ENCODE measurements around the gene MLX.

The MLX gene

DNA sequence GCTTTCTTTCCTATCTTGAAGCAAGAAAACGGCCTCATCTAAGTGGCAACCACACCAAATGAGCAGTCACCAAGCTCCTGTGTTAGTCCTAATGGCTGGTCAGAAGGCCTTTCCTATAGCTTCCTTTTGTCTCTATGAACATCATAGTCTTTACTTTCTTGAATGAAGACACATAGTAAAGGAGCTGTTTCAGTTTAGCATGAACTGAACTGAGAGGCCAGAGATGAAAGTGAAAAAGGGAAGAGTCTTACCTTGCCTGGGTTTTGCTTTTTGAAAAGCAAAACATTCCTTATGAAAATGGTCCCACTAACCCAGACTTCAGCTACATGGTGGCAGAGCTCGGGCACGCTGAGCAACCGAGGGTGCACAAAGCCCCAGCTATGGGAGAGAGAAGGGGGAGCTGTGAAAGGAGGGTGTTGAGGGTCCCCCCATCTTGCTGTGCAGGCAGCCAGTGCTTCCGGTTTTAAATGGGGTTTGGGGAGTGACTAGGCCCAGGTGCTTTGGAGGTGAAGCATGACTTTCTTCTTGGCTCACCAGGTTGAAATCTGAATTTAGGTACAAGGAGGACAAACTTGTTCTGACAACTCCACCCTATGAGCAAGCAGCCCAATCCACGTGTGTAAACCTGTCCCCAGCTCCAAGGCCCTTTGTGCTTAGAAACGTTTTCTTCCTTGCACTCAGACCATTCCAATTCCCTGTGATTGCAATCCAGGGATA, 19.8 kb downstream of the MLX start:
- Histone ChIP-seq H4K20me1 (ENCODE audit: low read depth, low read length) (no peaks in the 10 kb centered on the region), H3K27ac (ENCODE audit: low read depth, low read length) (peak overlapping the region; percentile 83), H3K4me3 (ENCODE audit: insufficient read depth, low read length, poor library complexity, severe bottlenecking) (no peak overlapping the region), H3K9ac (ENCODE audit: low read length) (peak overlapping the region; percentile 22), H3K9me3 (ENCODE audit: insufficient read depth, low read length) (no peaks in the 10 kb centered on the region), H2AFZ (ENCODE audit: low read depth, low read length, severe bottlenecking) (peak overlapping the region; percentile 10), H3K9me2 (replicated peaks; ENCODE audit: insufficient read depth, low read length) (no peaks in the 10 kb centered on the region), H3K79me2 (ENCODE audit: insufficient read depth, low read length) (no peaks in the 10 kb centered on the region), H3F3A (ENCODE audit: insufficient read depth) (peaks cover 19% of the 10 kb centered on the region), H3K4me2 (ENCODE audit: low read depth, low read length, poor library complexity, severe bottlenecking) (peak overlapping the region; percentile 48), H3K27me3 (ENCODE audit: low read length) (no peaks in the 10 kb centered on the region), H3K36me3 (ENCODE audit: low read length) (0 out of 2 replicates have a peak, but pooled peaks cover 2% of the 10 kb centered on the region)
- TF ChIP-seq, protein P1, sequence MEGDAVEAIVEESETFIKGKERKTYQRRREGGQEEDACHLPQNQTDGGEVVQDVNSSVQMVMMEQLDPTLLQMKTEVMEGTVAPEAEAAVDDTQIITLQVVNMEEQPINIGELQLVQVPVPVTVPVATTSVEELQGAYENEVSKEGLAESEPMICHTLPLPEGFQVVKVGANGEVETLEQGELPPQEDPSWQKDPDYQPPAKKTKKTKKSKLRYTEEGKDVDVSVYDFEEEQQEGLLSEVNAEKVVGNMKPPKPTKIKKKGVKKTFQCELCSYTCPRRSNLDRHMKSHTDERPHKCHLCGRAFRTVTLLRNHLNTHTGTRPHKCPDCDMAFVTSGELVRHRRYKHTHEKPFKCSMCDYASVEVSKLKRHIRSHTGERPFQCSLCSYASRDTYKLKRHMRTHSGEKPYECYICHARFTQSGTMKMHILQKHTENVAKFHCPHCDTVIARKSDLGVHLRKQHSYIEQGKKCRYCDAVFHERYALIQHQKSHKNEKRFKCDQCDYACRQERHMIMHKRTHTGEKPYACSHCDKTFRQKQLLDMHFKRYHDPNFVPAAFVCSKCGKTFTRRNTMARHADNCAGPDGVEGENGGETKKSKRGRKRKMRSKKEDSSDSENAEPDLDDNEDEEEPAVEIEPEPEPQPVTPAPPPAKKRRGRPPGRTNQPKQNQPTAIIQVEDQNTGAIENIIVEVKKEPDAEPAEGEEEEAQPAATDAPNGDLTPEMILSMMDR (IDR thresholded peaks at IDR 0.05; ENCODE audit: insufficient read depth, low read length, poor library complexity, severe bottlenecking), result no peak
- no peak for TF ChIP-seq EZH2phosphoT487 (conservative IDR thresholded peaks at IDR 0.05; ENCODE audit: low read length)

DNA sequence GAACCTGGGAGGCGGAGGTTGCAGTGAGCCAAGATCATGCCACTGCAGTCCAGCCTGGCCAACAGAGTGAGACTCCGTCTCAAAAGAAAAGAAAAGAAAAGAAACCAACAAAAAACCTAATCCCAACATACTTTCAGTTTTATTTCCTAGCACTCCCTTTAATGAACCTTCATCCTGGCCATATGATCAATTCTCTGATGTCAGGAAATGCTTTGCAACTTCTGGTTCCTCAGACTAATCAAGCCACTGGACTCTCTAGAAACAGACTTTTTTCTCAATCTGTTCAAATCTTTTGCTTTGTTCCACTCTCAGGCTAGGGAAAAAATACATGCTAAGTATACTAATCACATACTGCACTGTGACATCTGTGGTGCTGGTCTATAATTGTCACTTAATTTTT, 24.0 kb downstream of the MLX start:
- Histone ChIP-seq H2AFZ (ENCODE audit: low read depth, low read length, severe bottlenecking) (no peak overlapping the region), H3K27ac (ENCODE audit: low read depth, low read length) (no peak overlapping the region), H3K9me3 (ENCODE audit: insufficient read depth, low read length) (no peaks in the 10 kb centered on the region), H3K4me2 (ENCODE audit: low read depth, low read length, poor library complexity, severe bottlenecking) (no peak overlapping the region), H3K79me2 (ENCODE audit: insufficient read depth, low read length) (no peaks in the 10 kb centered on the region), H3K9me2 (replicated peaks; ENCODE audit: insufficient read depth, low read length) (no peaks in the 10 kb centered on the region), H3K9ac (ENCODE audit: low read length) (no peak overlapping the region), H4K20me1 (ENCODE audit: low read depth, low read length) (no peaks in the 10 kb centered on the region), H3K27me3 (ENCODE audit: low read length) (no peaks in the 10 kb centered on the region), H3K4me3 (ENCODE audit: insufficient read depth, low read length, poor library complexity, severe bottlenecking) (no peak overlapping the region), H3F3A (ENCODE audit: insufficient read depth) (peaks cover 19% of the 10 kb centered on the region), H3K36me3 (ENCODE audit: low read length) (no peaks in the 10 kb centered on the region)
- TF ChIP-seq, protein P1 (IDR thresholded peaks at IDR 0.05; ENCODE audit: insufficient read depth, low read length, poor library complexity, severe bottlenecking), result no peak
- no peak for TF ChIP-seq EZH2phosphoT487 (conservative IDR thresholded peaks at IDR 0.05; ENCODE audit: low read length)

DNA sequence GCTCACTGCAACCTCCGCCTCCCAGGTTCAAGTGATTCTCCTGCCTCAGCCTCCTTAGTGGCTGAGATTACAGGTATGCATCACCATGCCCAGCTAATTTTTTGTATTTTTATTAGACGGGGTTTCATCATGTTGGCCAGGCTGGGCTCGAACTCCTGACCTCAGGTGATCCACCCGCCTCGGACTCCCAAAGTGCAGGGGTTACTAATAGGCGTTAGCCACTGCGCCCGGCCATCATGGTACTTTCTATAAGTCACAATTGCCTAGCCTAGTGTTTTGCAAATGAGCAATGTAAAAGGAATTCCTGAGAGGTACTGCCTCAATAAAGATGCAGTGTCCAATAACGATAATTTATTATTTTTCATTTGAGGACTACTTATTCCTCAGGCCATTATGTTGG, 24.5 kb downstream of the MLX start:
- Histone ChIP-seq H3K9ac (ENCODE audit: low read length) (no peak overlapping the region), H3K4me2 (ENCODE audit: low read depth, low read length, poor library complexity, severe bottlenecking) (no peak overlapping the region), H3K36me3 (ENCODE audit: low read length) (no peaks in the 10 kb centered on the region), H3K79me2 (ENCODE audit: insufficient read depth, low read length) (0 out of 2 replicates have a peak, but pooled peaks cover 1% of the 10 kb centered on the region), H3K9me2 (replicated peaks; ENCODE audit: insufficient read depth, low read length) (no peaks in the 10 kb centered on the region), H3K9me3 (ENCODE audit: insufficient read depth, low read length) (no peaks in the 10 kb centered on the region), H3K4me3 (ENCODE audit: insufficient read depth, low read length, poor library complexity, severe bottlenecking) (no peak overlapping the region), H2AFZ (ENCODE audit: low read depth, low read length, severe bottlenecking) (no peak overlapping the region), H3K27ac (ENCODE audit: low read depth, low read length) (no peak overlapping the region), H4K20me1 (ENCODE audit: low read depth, low read length) (no peaks in the 10 kb centered on the region), H3F3A (ENCODE audit: insufficient read depth) (peaks cover 16% of the 10 kb centered on the region), H3K27me3 (ENCODE audit: low read length) (no peaks in the 10 kb centered on the region)
- TF ChIP-seq, protein P1 (IDR thresholded peaks at IDR 0.05; ENCODE audit: insufficient read depth, low read length, poor library complexity, severe bottlenecking), result no peak
- TF ChIP-seq EZH2phosphoT487 (conservative IDR thresholded peaks at IDR 0.05; ENCODE audit: low read length), result no peak

Measured in SU-DHL-6 (cell line).